ENCODE data around the gene COL6A2. TPM values are rescaled to one million over a fixed set of nuclear protein-coding genes. Genes with fewer than 3 reads are reported as not detected.

The COL6A2 gene
- total RNA-seq, 2 donors from 2014 or later, result 198 to 474 TPM

DNA sequence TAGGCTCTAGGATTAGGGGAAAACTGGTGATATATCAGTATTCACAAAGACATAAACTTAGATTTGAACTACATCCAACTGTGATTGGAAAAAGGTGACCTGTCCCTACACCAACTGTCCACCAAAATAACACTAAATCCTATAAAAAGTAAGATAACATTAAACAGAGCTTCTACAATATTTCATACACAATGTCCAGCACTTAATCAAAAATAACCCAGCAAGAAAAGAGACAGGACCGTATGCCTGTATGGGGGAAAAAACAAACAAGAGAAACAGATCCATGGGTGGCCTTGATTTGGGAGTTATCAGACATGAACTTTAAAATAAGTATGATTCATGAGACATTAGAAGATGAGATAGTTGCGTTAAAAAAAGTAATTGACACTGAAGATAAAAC lies 9.7 kb upstream of the COL6A2 start:
- Histone ChIP-seq H3K27me3 (replicated peaks; ENCODE audit: insufficient read depth) (no peaks in the 10 kb centered on the region), H3K27ac (no peak overlapping the region), H3K9me3 (no peaks in the 10 kb centered on the region), H3K4me3 (no peak overlapping the region), H3K4me1 (replicated peaks) (no peaks in the 10 kb centered on the region), H3K36me3 (no peaks in the 10 kb centered on the region)
- no peak for DNase-seq (ENCODE audit: low spot score)
- intact Hi-C loops (cut with DNase I), result no loop called here
- TF ChIP-seq, protein P1, sequence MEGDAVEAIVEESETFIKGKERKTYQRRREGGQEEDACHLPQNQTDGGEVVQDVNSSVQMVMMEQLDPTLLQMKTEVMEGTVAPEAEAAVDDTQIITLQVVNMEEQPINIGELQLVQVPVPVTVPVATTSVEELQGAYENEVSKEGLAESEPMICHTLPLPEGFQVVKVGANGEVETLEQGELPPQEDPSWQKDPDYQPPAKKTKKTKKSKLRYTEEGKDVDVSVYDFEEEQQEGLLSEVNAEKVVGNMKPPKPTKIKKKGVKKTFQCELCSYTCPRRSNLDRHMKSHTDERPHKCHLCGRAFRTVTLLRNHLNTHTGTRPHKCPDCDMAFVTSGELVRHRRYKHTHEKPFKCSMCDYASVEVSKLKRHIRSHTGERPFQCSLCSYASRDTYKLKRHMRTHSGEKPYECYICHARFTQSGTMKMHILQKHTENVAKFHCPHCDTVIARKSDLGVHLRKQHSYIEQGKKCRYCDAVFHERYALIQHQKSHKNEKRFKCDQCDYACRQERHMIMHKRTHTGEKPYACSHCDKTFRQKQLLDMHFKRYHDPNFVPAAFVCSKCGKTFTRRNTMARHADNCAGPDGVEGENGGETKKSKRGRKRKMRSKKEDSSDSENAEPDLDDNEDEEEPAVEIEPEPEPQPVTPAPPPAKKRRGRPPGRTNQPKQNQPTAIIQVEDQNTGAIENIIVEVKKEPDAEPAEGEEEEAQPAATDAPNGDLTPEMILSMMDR (IDR thresholded peaks at IDR 0.05), result no peak
- TF ChIP-seq POLR2AphosphoS5 (IDR thresholded peaks at IDR 0.05) (no peak), POLR2A (IDR thresholded peaks at IDR 0.05) (no peak)
- 98% methylated on average over 2 of the region's 2 CpGs for whole genome bisulfite sequencing

DNA sequence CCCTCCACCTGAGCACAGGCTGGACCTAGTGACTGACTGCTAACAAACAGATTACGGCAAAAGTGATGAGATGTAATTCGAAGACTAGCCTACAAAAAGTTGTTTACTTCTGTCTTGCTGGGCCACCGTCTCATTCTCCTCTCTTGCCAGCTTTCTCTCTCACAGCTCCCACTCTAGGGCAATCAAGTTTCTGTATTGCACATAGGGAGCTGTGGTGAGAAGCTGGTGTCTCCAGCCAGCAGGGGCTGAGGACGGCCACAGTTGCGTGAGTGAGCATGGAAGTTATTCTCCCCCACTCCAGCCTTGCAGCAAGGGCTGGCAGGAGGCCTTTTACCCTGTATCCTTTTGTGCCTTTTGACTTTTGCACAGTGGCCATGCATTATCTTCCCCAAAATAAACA lies 8.6 kb upstream of the COL6A2 start:
- 53% methylated on average over 5 of the region's 5 CpGs for WGBS
- no peaks in the 10 kb centered on the region for H3K27me3 ChIP-seq (replicated peaks; ENCODE audit: insufficient read depth)
- no peak overlapping the region for H3K4me3 ChIP-seq
- H3K27ac ChIP-seq, result no peak overlapping the region
- no peaks in the 10 kb centered on the region for H3K4me1 ChIP-seq (replicated peaks)
- no peaks in the 10 kb centered on the region for H3K9me3 ChIP-seq
- intact Hi-C loops (cut with DNase I), result no loop called here
- TF ChIP-seq POLR2AphosphoS5 (IDR thresholded peaks at IDR 0.05) (no peak), POLR2A (IDR thresholded peaks at IDR 0.05) (no peak)
- TF ChIP-seq, protein P1 (IDR thresholded peaks at IDR 0.05), result no peak
- H3K36me3 ChIP-seq, result no peaks in the 10 kb centered on the region
- DNase-seq (ENCODE audit: low spot score), result no peak

DNA sequence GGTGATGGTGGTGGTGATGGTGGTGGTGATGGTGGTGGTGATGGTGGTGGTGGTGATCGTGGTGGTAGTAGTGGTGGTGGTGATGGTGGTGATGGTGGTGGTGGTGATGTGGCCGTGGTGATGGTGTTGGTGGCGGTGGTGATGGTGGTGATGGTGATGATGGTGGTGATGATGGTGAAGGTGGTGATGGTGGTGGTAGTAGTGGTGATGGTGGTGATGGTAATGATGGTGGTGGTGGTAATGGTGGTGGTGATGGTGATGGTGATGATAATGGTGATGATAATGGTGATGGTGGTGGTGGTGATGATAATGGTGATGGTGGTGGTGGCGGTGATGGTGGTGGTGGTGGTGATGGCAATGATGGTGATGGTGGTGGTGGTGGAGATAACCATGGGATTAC lies 6.8 kb upstream of the COL6A2 start:
- intact Hi-C loops (cut with DNase I), result loop anchor here (5.0 kb wide), 1 partner anchor 34 kb away; no protein-coding TSS in a partner anchor
- H3K9me3 ChIP-seq, result no peaks in the 10 kb centered on the region
- TF ChIP-seq POLR2AphosphoS5 (IDR thresholded peaks at IDR 0.05), result no peak
- TF ChIP-seq, protein P1 (IDR thresholded peaks at IDR 0.05), result no peak
- no peak for TF ChIP-seq POLR2A (IDR thresholded peaks at IDR 0.05)
- H3K27me3 ChIP-seq (replicated peaks; ENCODE audit: insufficient read depth), result no peaks in the 10 kb centered on the region
- H3K4me3 ChIP-seq, result no peak overlapping the region
- no peak for DNase-seq (ENCODE audit: low spot score)
- H3K36me3 ChIP-seq, result no peaks in the 10 kb centered on the region
- peak overlapping the region; percentile 64 to 67 for H3K27ac ChIP-seq
- H3K4me1 ChIP-seq (replicated peaks), result no peaks in the 10 kb centered on the region
- WGBS, result 81% methylated on average over 4 of the region's 4 CpGs

DNA sequence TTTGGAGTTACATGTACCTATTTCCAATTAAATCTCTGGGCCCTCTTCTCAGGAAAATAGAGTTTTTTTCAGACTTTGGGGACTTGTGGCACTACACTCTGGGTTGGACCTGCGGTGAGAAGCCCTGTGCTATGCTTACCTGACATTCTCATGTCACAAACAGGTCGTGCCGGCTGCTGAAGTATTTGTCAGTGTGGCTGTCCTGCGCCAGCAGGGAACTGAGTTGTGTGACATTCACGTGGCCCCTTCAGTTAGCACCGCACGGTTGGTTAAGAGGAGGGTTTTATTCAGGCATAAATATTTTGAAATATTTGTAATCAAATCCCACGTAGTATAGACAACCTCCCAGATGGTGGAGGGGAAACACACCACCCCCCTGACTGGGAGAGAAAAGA lies 6.3 kb upstream of the COL6A2 start:
- Histone ChIP-seq H3K36me3 (no peaks in the 10 kb centered on the region), H3K27ac (peak overlapping the region; percentile 64 to 67), H3K27me3 (replicated peaks; ENCODE audit: insufficient read depth) (no peaks in the 10 kb centered on the region), H3K4me3 (no peak overlapping the region), H3K4me1 (replicated peaks) (no peaks in the 10 kb centered on the region), H3K9me3 (no peaks in the 10 kb centered on the region)
- intact Hi-C loops (cut with DNase I), result loop anchor here (5.0 kb wide), 1 partner anchor 34 kb away; no protein-coding TSS in a partner anchor
- WGBS, result 63% methylated on average over 8 of the region's 8 CpGs
- no peak for DNase-seq (ENCODE audit: low spot score)
- TF ChIP-seq, protein P1 (IDR thresholded peaks at IDR 0.05), result no peak
- no peak for TF ChIP-seq POLR2A (IDR thresholded peaks at IDR 0.05)
- TF ChIP-seq POLR2AphosphoS5 (IDR thresholded peaks at IDR 0.05), result no peak

DNA sequence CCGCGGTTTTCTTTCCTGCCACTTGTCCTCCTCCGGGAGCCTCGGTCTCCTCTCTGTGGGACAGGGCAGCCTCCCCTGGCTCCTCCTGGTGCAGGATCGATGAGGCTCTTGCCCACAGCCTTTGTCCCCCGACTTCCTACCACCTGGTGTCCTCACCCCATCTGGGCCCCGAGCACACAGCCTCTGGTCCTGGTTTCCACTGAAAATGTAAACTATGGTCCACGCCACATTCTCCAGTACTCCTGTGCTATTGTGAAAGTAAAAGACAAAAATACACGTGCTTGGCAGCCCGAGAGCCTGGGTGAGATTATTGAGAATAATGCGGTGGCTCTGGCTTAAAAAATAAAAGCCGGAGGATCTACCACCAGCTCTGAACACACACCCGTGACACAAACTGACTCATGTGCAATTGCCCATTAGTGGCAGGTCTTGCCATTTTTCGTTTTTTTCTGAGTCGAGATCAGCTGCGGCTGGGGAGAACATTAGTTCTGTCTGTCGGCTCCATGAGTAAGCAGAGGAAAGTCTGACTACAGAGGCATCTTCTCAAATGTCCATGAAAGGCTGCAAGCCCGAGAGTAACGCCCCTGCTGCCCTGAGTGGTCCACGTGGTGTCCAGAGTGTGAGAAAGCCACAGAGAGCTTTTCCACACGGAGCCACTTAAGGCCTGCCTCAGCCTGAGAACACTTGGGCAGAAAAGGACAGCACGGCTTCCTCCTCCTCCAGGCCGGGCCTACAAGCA lies 5.7 kb upstream of the COL6A2 start:
- Histone ChIP-seq H3K4me1 (replicated peaks) (no peaks in the 10 kb centered on the region), H3K27ac (peak overlapping the region; percentile 64 to 67), H3K27me3 (replicated peaks; ENCODE audit: insufficient read depth) (no peaks in the 10 kb centered on the region), H3K4me3 (no peak overlapping the region), H3K36me3 (no peaks in the 10 kb centered on the region), H3K9me3 (no peaks in the 10 kb centered on the region)
- intact Hi-C loops (cut with DNase I), result loop anchor here (5.0 kb wide), 1 partner anchor 35 kb away; no protein-coding TSS in a partner anchor
- no peak for TF ChIP-seq POLR2A (IDR thresholded peaks at IDR 0.05)
- TF ChIP-seq POLR2AphosphoS5 (IDR thresholded peaks at IDR 0.05), result peak; percentile 65
- TF ChIP-seq, protein P1 (IDR thresholded peaks at IDR 0.05), result no peak
- DNase-seq (ENCODE audit: low spot score), result no peak
- WGBS, result 62% methylated on average over 23 of the region's 23 CpGs

Data from prostate gland (tissue), 2 donors.